Hematopoietic multipotent progenitor cell treated with erythropoietin and hydrocortisone succinate and interleukin-3 and kit ligand, for 17 days (in vitro differentiated cells): ENCODE data around the gene PIP5KL1.
"Not testable (repeated sequence)": the region's sequence is repeated elsewhere in the genome, so short reads cannot be mapped to it uniquely, and the experiment has no call there.

Experiments used
- DNase-seq: peaks from one replicate; pipeline ENCODE4 v3.0.0-alpha.2; 2015; ENCODE audit warnings: low spot score

PIP5KL1 gene

DNA sequence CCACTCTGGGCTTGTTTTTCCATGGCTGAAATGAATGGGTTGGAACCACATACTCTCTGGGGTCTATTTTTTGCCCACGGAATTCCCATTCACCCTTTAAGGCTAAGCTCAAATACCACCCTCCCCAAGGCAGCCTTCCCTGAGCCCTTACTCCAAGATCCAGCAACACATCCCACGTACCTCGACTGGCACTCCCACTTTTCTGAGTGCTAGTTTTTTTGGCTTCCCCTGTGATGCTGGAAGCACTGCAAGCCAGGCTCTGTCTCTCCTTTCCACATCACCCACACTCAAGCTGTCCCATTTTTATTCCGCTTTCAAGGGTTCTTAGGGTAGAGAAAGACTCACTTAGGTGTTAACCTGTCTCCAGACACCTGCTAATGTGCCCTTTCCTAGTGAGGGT, 37.2 kb downstream of the PIP5KL1 start:
- DNase-seq, result no peak

DNA sequence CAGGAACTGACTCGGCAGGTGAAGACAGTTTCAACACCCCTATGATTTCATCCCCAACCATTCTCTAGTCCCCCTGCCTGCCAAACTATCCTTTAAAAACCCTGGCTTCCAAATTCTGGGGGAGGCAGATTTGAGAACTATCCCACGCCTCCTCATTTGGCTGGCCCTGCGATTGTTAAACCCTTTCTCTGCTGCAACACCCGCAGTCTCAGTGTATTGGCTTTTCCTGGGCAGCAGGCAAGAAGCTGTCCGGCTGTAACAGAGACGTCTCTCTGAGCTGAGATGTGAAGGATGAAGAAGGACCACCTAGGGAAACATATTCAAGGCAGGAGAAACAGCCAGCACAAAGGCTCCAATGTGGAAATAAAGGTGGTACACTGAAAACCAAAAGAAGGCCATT, 37.7 kb downstream of the PIP5KL1 start:
- DNase-seq, result no peak

DNA sequence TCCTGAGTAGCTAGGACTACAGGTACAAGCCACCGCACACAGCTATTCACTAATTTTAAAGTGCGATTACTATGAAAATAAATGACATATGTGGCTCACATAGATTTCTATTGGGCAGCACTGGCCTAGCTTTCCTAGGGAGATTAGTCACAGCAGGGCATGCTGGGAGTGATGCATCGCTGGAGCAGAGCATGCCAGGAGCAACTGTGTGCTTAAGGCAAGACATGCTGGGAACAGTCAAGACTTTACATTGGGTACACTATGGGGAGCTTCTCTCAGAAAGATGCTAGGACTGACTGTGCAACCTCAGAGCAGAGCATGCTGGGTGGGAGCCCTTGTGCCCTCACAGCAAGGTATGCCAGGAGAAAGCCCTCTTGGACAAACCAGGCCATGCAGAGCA, 40.5 kb downstream of the PIP5KL1 start:
- no peak for DNase-seq

DNA sequence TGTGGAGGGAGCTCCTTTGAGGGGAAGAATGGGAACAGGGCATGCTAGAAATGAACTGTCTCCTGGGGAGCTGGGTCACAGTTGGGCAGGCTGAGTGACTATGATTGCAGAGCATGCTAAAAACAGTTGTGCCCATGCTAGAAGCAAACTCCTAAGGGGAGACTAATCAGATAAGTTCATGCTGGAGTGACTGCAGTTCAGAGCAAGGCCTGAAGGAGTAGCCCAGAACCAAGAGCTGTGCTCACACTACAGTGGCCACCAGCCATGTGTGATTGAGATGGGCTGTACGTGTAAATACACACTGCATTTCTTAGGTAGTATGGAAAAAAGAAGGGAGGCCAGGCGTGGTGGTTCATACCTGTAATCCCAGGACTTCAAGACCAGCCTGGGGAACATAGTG, 42.8 kb downstream of the PIP5KL1 start:
- DNase-seq, result peak; percentile 51

DNA sequence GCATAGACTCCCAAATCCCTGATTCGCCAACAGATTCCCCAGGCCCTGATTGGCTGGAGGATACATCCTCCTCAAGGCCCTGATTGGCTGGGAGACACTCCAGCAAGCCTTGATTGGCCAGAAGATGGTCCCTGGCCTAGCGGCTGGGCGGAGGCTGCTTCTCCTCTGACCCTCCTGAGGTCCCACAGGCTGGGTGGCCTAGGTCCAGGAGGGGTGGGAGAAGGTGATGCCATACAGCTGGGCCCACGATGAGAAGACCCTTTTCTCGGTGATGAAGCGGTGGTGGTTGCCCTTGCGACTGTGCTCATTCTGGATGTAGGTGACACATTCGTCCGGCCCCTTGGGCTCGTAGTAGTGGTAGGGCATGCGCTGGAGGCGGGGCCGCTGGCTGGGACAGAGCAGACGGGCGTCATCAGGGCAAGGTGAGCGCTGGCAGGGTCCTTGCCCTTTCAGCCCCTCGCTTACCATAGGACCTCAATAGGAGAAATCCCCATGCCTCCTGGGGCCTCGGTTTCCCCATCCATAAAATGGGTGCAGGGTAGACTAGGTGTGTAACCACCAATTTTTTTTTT, 44.1 kb downstream of the PIP5KL1 start:
- DNase-seq, result no peak

DNA sequence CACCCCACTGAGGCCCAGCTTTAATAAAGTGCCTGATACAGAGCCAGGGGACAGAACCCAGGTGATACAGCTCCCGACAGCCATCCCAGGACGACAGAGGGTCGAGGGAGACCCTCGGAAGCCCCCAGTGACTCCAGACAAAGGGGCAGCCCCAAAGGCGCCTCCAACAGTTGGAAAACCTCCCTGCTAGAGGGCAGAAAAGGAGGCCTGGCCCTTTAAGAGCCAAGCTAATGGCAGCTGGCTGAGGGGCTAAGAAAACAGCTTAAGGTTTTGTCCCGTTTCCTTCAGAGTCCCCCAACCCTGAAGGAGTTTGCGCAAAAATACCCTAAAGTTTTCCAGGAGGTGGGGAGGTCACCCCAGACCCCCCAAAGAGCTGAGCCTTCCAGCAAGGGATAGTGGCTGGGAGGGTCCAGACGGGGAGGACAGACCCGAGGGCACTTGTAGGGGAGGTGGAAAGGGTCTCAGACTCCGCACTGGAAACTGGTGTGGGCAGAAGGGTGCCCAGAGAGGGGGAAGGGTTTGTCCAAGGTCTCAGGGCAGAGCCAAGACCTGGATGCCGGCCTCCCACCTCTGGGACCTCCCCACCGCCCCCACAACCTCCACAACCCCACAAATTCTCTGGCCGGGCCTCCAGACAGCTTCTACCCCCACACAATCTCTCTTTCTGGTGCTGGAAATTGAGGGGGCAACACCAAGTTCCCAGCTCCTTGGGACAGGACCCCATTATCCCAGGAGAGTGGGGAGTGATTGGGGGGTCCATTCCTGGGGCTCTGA, 44.9 kb downstream of the PIP5KL1 start:
- DNase-seq, result no peak

DNA sequence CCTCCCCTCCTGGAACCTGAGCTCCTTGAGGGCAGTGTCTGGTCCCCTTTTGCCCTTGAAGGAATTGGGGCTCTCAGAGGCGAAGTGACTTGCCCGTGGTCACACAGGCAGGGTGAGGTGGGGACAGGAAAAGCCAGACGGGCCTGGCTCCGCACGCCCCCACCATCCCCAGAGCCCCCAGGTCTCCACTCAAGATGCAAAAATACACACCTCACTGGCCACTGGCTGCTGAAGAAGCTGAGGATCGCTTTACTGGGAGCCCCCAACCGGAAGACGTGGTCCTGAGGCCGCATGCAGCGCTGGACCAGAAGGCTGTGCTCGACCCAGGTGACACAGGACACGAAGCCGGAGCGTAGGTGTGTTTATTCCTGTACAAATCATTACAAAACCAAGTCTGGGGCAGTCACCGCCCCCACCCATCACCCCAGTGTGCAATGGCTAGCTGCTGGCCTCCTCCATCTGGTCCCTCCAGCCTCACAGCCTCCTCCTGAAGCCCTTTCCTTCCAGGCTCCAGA, 45.5 kb downstream of the PIP5KL1 start:
- no peak for DNase-seq

DNA sequence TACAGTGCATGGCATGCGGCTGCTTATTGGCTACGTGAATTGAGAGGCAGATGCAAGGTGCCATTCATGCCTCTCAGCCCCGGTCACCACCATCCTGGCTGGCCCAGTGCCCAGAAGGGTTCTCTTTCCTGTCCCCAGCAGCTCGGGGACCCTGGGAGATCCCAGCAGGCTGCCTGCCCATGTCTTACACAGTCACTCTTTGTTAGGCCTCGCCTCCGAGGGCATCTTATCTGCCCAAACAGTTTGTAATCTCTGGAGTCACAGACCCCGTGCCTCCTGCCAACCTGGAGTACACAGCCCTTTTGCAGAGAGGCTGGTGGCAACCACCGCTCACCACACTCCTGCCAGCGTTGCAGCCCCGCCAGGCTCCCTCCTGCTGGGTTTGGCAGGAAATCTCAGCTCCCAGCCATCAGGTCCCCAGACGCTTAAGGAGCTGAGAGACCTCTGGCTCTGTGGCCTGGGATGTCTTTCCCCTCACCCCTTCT, 46.1 kb downstream of the PIP5KL1 start:
- DNase-seq, result peak; percentile 72

DNA sequence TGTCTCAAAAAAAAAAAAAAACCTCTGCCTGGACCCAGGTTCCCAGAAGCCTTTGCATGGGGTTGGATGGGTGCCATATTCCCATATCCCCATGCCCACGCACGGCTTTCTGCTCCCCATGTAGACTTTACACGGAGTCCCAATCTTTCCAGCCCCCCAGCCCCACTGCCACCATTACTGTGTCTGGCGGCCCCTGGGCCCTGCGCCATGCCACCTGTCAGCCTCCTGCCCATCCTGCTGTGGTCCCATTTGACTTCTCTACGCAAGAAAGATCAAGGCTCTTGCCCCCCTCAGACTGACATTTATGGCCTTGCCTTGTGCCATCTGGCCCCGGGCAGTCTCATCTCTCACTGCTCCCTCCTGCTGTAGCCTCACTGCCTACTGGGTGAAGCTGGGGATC, 46.6 kb downstream of the PIP5KL1 start:
- DNase-seq, result no peak

DNA sequence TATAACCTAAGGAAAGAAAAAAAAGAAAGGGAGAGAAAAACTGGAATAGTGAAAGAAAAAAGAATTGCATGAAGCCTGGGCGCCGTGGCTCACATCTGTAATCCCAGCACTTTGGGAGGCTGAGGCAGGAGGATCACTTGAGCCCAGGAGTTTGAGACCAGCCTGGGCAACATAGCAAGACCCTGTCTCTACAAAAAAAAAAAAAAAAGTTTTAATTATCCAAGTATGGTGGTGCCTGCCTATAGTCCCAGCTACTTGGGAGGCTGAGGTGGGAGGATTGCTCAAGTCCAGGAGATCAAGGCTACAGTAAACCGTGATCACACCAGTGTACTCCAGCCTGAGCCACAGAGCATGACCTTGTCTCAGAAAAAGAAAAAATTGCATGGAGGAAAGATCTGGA, 48.9 kb downstream of the PIP5KL1 start:
- not testable (repeated sequence) for DNase-seq

DNA sequence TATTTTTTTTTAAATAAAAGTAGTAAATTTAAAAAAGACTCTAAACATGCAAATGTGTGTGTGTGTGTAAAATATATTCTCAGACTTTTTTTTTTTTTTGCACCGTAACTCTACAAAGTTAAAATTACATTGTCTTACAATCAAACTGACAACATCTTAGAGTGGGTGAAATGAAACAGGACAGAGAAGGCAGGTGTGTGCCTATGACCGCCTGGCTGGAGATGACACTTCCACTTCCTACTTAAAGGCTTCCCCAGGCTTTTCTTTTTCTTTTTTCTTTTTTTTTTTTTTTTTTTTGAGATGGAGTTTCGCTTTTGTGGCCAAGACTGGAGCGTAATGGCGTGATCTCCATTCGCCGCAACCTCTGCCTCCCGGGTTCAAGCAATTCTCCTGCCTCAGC, 50.4 kb downstream of the PIP5KL1 start:
- DNase-seq, result no peak

DNA sequence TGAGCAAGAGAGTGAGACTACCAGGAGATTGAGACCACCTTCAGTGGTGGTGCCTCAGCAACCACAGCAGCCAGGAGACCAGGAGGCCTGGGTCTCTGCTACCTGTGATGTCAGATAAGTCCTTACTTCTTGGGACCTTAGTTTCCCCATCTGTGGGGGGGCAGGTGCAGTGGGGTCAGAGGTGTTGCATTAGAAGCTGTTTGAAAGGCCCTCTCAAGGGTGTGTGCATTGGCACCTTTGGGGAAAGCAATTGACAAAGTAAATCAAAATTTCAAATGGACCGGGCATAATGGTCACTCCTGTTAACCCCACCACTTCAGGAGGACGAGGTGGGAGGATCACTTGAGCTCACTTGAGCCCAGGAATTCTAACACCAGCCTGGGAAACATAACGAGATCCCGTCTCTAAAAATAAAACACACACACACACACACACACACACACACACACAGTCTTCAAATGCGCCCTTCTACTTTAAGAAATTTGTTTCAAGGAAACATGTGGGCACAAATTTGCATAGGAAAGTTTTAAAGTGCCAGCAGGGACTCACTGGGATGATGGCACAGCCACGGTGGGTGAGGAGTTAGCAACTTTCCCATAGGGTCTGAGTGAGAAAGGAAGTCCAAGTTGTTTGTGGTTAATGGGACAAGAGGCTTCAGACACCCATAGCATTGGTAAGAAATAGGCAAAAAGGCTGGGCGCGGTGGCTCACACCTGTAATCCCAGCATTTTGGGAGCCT, 51.8 kb downstream of the PIP5KL1 start:
- no peak for DNase-seq

DNA sequence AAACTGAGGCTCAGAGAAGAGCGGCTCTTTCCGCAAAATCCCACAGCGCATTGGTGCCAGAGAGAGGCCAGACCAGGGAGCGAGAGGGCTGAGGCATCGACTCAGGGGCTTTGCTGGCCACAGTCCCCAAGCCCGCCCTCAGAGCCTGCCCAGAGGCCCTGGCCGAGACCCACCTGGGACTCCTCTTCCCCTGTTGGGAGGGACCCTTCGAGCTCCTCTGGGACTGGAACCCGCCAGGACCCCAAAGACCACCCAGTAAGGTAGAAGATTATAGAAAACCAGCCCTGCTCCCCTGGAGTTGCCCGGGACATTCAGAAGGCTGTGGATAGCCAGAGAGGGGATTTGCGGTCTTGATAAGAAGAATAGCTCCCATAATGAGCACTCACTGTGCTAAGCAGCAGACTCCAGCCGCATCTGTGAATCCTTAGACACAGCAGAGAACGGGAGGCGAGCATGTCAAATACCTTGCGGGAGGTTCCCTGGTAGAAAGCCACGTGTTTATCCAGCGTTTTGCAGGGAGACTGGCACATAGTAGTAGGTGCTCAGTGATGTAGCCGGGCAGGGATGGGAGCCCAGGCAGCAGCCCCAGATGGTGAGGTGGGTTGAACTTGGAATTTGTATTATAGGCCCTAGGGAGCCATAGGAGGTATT, 52.5 kb downstream of the PIP5KL1 start:
- no peak for DNase-seq

DNA sequence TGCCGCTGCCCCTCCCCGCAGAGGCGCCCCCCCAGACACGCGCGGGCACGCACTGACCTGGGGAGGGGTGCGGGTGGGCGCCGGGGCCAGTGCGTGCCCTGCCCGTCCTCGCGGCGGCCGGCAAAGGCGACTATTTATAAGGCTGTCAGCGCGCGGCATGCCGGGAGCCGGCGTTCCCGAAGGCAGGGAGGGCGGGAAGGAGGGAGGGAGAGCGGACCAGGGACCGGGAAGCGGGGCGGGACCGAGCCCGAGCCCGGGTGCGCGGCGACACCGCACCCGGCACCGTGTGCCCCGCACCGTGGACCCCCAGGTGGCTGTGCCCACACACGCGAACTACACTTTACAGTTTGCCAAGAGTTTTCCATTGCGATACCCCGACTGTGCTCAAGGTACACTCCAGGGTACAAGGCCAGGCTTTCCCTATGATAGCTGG, 53.0 kb downstream of the PIP5KL1 start, which contains the start of gene AK1:
Gene AK1, minus strand, starts transcription at position 110 of the 433 bp plus-strand sequence. CDS start 3,058 bp downstream, outside the sequence.
- DNase-seq, result peak; percentile 49

DNA sequence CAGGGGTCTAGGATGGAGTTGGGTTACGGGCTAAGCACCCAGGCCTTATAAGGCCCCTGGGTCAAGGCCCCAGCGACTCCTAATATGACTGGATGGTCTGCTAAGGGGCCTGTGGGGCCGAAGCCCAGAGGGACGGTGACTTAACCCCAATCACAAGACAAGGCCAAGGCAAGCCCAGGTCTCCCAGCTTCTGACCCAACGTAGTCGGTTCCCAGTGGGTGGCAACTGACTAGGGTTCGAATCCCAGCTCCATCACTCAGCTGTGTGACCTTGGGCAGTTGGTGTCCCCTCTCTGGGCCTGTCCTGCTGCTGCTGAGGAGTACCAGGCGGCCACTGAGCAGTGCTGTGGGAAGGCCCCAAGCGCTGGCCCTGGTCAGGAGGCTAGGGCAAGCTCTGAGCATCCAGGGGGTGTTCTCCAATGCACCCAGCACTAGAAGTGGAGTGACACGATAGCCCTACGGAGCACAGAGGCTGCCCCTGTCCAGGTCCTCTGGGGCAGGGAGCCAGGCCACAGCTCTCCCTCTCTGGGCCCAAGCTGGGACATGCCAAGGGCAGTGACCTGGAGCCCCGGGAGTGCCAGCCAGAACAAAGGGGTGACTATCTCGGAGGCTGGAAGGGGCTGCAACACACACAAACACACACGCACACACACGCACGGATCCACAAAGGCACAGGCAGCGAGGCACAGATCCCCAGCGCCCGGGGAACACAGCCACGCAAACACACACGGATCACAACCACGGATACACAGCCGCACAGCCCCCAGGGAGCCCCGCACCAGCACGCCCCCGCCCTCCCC, 53.6 kb downstream of the PIP5KL1 start:
- DNase-seq, result peak; percentile 32

DNA sequence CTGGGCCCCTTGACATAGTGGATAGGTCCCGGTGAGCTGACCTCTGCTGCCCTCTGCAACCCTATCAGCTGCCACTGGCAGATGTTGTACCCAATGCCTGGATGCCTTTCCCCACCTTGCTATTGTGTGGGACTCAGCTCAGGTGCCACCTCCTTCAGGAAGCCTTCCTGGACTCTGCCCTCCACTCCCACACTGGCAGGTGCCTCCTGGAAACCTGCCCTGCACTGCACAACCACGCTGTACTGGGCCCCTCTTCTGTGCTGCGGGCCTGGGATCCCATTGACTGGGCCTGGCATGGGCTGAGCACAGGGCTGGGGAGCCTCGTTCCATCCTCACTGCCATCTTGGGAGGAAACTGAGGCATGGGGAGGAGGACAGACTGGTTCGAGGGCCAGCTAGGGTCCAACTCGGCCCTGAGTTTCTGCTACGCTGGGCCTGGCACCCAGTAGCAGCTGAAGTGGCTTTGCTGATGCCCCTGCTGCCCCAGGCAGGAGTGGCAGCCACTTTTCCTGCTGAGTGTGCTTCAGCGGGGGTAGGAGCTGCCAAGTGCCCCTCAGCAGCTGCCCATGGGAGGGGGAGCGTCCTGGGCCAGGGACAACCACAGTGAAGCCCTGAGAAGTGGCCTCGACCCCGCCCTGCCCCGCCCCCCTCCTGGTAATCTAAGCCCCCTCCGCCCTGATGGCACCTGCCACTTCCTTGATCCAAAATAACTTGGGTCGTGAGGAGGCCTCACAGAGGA, 54.4 kb downstream of the PIP5KL1 start:
- peak; percentile 33 for DNase-seq

DNA sequence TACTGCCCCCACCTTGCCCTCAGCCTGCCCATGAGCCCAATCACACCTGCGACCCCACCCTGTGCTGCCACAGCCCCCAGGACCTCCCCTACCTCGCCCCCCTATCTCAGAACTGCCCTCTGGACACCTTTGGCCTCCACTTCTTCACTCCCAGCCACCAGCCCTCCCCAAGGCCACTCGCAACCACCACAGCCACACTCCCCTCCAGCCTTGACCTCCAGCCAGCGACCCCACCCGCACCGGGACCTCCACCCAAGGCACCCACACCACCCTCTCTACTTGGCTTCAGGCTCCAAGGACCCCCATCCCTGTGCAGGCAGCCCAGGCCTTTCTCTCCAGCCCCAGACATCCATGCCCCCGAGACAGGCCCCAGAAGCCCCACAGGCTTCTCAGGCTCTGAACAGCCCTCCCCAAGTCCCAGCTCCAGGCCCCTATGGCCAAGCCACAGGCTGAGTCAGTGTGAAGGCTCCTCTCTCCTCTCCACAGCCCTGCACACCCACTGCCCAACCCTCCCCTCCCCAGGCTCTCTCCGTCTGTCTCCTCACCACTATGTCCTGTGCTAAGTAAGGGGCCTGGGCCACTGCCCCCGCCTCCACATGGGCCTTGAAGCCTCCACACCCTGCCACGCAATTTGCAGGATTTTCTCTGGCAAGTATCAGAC, 55.1 kb downstream of the PIP5KL1 start:
- DNase-seq, result no peak

DNA sequence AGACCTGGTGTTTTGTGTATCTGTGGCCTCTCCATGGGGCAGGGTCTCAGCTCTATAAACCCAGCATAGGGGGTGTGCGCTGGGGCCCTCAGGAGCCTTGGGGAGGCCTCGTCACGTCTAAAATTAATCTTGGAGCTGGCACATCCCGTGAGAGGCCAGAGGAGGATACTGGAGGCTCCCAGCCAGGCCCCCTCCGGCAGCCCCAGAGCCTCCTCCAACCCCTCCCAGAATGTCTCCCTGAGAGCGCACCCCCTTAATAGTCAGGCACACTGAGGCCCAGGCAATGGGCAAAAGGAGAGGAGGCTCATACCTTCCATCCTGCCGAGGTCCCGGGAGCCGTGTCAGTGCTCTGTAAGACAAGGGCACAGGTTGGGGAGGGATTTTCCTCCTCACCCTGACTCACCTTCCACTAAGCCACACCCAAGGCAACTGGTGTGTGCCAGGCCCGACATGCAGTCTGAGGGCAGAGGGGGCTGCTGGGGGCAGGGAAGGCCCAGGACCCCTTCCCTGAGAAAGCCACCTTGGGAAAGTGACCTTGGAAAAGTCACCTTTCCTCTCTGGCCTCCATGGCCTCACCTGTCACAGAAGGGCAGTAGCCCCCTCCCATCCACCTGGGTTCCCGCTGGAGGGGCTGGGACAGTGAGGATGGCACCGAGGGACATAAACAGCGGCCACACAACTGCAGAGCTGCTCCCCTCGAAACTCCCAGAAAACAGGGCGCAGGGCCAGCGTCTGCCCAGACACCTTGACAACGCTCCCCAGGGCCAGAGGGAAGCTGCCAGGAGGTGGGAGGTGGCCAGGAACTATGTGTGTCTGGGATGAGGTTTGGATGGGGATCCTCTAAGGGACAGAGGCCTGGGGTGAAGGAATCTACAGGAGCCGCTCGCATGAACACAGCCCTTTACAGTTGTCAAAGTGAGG, 56.0 kb downstream of the PIP5KL1 start:
- no peak for DNase-seq

DNA sequence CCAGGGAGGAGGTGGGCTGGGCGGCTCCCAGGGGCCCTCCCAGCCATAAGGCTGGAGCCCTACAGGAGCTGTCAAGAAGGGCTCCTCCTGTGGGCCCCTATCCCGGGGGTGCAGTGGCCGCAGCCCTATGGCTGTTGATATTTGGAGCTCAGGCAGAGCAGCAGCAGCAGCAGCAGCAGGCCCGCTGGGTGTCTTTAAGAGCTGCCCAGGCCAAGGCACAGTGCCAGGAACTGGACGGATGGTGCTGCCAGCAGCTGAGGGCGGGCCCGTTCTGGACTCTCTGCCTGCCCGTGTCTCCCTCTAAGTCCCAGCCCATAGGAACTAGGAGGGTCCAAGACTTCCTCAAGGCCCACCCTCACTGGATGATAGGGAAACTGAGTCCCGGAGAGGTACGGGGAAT, 56.7 kb downstream of the PIP5KL1 start:
- no peak for DNase-seq
